ENCODE measurements around the gene MIEF2. TPM values are rescaled to one million over a fixed set of nuclear protein-coding genes. Genes with fewer than 3 reads are reported as not detected.

MIEF2 gene
- total RNA-seq, 1 experiment from 2014 or later: 11.2 TPM

DNA sequence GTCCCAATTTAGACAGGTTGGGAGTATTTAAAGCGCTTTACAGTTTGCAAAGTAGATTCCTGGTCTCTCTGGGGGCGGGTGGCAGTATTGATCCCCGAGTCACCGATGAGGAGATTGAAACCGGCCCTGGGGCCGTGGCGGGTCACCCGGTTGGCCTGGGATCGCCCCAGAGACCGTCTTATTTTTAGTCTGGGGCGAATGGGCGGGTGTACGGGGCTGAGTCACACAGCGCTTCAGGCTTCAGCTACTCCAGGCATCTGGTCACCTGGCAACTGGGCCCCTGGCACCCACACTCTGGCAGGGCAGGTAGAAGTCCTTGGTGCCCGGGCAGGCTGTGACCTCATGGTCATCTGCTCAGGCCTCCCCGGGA lies 669 bp downstream of the MIEF2 start:
- no peaks in the 10 kb centered on the region for H3K27me3 ChIP-seq (ENCODE audit: control insufficient read depth, insufficient read depth, low read length)
- peaks cover 13% of the 10 kb centered on the region for H3K4me1 ChIP-seq (ENCODE audit: control insufficient read depth, insufficient read depth, low read length)
- H3K4me3 ChIP-seq (ENCODE audit: low read depth in 2 of 2, low read length in 2 of 2): peak overlapping the region; percentile 74 to 75
- CTCF ChIA-PET: interaction anchor here (0.6 kb wide), 1 partner anchor 18 kb away, joined by 3 read pairs; no protein-coding TSS in a partner anchor
- POLR2A ChIA-PET: no interaction called here
- H3K27ac ChIP-seq (ENCODE audit: low read length): peak overlapping the region; percentile 85
- DNase-seq (ENCODE audit: low read depth, low spot score): no peak
- H3K36me3 ChIP-seq (ENCODE audit: control insufficient read depth, insufficient read depth, low read length): peaks cover 3% of the 10 kb centered on the region; the same call in 1 of the 2 replicates
- in situ Hi-C loops (cut with HindIII; ENCODE audit: low pct_unique_long_range_greater_than_20kb, low sequenced_read_pairs) (no loop called here), intact Hi-C loops (cut with micrococcal nuclease; ENCODE audit: unreplicated experiment) (no loop called here)
- BruUV-seq (replicated peaks): TSS peak; percentile 50
- no peak for ATAC-seq
- no peaks in the 10 kb centered on the region for H3K9me3 ChIP-seq (ENCODE audit: control insufficient read depth, insufficient read depth, low read depth, low read length)
- TF ChIP-seq SIN3A (IDR thresholded peaks at IDR 0.05; ENCODE audit: borderline replicate concordance, insufficient read depth, low read depth, low read length): no peak
- TF ChIP-seq, protein P1, sequence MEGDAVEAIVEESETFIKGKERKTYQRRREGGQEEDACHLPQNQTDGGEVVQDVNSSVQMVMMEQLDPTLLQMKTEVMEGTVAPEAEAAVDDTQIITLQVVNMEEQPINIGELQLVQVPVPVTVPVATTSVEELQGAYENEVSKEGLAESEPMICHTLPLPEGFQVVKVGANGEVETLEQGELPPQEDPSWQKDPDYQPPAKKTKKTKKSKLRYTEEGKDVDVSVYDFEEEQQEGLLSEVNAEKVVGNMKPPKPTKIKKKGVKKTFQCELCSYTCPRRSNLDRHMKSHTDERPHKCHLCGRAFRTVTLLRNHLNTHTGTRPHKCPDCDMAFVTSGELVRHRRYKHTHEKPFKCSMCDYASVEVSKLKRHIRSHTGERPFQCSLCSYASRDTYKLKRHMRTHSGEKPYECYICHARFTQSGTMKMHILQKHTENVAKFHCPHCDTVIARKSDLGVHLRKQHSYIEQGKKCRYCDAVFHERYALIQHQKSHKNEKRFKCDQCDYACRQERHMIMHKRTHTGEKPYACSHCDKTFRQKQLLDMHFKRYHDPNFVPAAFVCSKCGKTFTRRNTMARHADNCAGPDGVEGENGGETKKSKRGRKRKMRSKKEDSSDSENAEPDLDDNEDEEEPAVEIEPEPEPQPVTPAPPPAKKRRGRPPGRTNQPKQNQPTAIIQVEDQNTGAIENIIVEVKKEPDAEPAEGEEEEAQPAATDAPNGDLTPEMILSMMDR (IDR thresholded peaks at IDR 0.05): no peak
- TF ChIP-seq, protein P2, sequence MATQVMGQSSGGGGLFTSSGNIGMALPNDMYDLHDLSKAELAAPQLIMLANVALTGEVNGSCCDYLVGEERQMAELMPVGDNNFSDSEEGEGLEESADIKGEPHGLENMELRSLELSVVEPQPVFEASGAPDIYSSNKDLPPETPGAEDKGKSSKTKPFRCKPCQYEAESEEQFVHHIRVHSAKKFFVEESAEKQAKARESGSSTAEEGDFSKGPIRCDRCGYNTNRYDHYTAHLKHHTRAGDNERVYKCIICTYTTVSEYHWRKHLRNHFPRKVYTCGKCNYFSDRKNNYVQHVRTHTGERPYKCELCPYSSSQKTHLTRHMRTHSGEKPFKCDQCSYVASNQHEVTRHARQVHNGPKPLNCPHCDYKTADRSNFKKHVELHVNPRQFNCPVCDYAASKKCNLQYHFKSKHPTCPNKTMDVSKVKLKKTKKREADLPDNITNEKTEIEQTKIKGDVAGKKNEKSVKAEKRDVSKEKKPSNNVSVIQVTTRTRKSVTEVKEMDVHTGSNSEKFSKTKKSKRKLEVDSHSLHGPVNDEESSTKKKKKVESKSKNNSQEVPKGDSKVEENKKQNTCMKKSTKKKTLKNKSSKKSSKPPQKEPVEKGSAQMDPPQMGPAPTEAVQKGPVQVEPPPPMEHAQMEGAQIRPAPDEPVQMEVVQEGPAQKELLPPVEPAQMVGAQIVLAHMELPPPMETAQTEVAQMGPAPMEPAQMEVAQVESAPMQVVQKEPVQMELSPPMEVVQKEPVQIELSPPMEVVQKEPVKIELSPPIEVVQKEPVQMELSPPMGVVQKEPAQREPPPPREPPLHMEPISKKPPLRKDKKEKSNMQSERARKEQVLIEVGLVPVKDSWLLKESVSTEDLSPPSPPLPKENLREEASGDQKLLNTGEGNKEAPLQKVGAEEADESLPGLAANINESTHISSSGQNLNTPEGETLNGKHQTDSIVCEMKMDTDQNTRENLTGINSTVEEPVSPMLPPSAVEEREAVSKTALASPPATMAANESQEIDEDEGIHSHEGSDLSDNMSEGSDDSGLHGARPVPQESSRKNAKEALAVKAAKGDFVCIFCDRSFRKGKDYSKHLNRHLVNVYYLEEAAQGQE (IDR thresholded peaks at IDR 0.05; ENCODE audit: insufficient read depth in 1 of 2, low read depth in 2 of 2, low read length in 1 of 2): no peak
- TF ChIP-seq POLR2AphosphoS5 (IDR thresholded peaks at IDR 0.05; ENCODE audit: low read depth, low read length): no peak
- no peak for TF ChIP-seq TCF7L2 (IDR thresholded peaks at IDR 0.05; ENCODE audit: low read depth, low read length)

DNA sequence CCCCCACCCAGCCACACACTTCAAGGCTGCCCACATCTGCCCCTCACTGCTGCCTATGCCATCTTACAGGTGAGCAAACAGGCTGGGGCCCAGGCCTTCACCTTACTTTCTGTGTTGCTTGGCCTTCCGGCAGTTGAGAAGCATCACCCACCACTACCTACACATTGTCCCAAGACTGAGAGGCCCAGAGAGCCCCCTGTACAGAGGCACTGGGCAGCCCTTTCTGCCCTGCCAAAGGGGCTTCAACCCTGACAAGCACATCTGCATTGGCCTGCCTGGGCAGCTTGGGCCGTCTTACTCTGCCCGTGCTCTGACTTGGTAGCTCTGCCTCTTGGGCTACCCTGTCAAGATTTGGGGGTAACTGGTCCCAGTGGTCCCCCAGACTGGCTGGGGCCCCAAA lies 1.2 kb downstream of the MIEF2 start:
- TF ChIP-seq, protein P2 (IDR thresholded peaks at IDR 0.05; ENCODE audit: insufficient read depth in 1 of 2, low read depth in 2 of 2, low read length in 1 of 2): no peak
- TF ChIP-seq TCF7L2 (IDR thresholded peaks at IDR 0.05; ENCODE audit: low read depth, low read length) (no peak), SIN3A (IDR thresholded peaks at IDR 0.05; ENCODE audit: borderline replicate concordance, insufficient read depth, low read depth, low read length) (no peak), POLR2AphosphoS5 (IDR thresholded peaks at IDR 0.05; ENCODE audit: low read depth, low read length) (no peak)
- TF ChIP-seq, protein P1 (IDR thresholded peaks at IDR 0.05): no peak
- ATAC-seq: no peak
- H3K4me1 ChIP-seq (ENCODE audit: control insufficient read depth, insufficient read depth, low read length): peaks cover 13% of the 10 kb centered on the region
- in situ Hi-C loops (cut with HindIII; ENCODE audit: low pct_unique_long_range_greater_than_20kb, low sequenced_read_pairs): no loop called here
- no TSS peak for BruUV-seq (replicated peaks)
- peaks cover 3% of the 10 kb centered on the region; the same call in 1 of the 2 replicates for H3K36me3 ChIP-seq (ENCODE audit: control insufficient read depth, insufficient read depth, low read length)
- intact Hi-C loops (cut with micrococcal nuclease; ENCODE audit: unreplicated experiment): no loop called here
- H3K27ac ChIP-seq (ENCODE audit: low read length): peak overlapping the region; percentile 85
- no peaks in the 10 kb centered on the region for H3K27me3 ChIP-seq (ENCODE audit: control insufficient read depth, insufficient read depth, low read length)
- CTCF ChIA-PET: interaction anchor here (0.6 kb wide), 1 partner anchor 19 kb away, joined by 3 read pairs; no protein-coding TSS in a partner anchor
- DNase-seq (ENCODE audit: low read depth, low spot score): no peak
- peak overlapping the region; percentile 74 to 75 for H3K4me3 ChIP-seq (ENCODE audit: low read depth in 2 of 2, low read length in 2 of 2)
- POLR2A ChIA-PET: no interaction called here
- H3K9me3 ChIP-seq (ENCODE audit: control insufficient read depth, insufficient read depth, low read depth, low read length): no peaks in the 10 kb centered on the region

All from Panc1 (cell line).